Mesenchymal stem cell (in vitro differentiated cells and primary cell): ENCODE results near the gene DLX4.

Source experiments
- DNase-seq: peaks from one replicate; pipeline ENCODE4 v3.0.0-alpha.2; 2013
- H2AFZ ChIP-seq: one replicate; pipeline ENCODE4 v1.6.1; 2013; ENCODE audit warnings: low read depth, mild to moderate bottlenecking, control low read depth, inconsistent platforms, low read length, moderate library complexity
- H2AK5ac ChIP-seq: 2 replicates; pipeline ENCODE4 v1.6.1; 2013; ENCODE audit warnings: low read length, moderate library complexity, mild to moderate bottlenecking, inconsistent platforms; ENCODE audit not compliant: severe bottlenecking
- H2BK120ac ChIP-seq: one replicate; pipeline ENCODE4 v1.6.1; 2013; ENCODE audit warnings: low read depth, mild to moderate bottlenecking, inconsistent platforms, low read length, moderate library complexity
- H2BK12ac ChIP-seq, 2 experiments: one replicate each; pipeline ENCODE4 v1.6.1; 2013; ENCODE audit warnings: inconsistent platforms in 2 of 2, low read length in 2 of 2, mild to moderate bottlenecking in 2 of 2, moderate library complexity in 2 of 2, control low read depth in 1 of 2
- H2BK15ac ChIP-seq: one replicate; pipeline ENCODE4 v1.6.1; 2013; ENCODE audit warnings: mild to moderate bottlenecking, low read depth, inconsistent platforms; ENCODE audit not compliant: poor library complexity, severe bottlenecking
- H2BK5ac ChIP-seq: 2 replicates; pipeline ENCODE4 v1.6.1; 2013; ENCODE audit warnings: low read depth, mild to moderate bottlenecking, low read length, control low read depth, inconsistent platforms; ENCODE audit not compliant: poor library complexity, severe bottlenecking
- H3K14ac ChIP-seq, 2 experiments: one replicate each; pipeline ENCODE4 v1.6.1; 2013; ENCODE audit warnings: inconsistent platforms in 2 of 2, low read length in 2 of 2, control low read depth in 1 of 2, mild to moderate bottlenecking in 1 of 2, moderate library complexity in 1 of 2
- H3K18ac ChIP-seq, 2 experiments: one replicate each; pipeline ENCODE4 v1.6.1; 2013; ENCODE audit warnings: inconsistent platforms in 2 of 2, low read length in 2 of 2, control low read depth in 1 of 2, low read depth in 1 of 2, mild to moderate bottlenecking in 1 of 2
- H3K23ac ChIP-seq, 2 experiments: one replicate each; pipeline ENCODE4 v1.6.1; 2013; ENCODE audit warnings: inconsistent platforms in 2 of 2, low read length in 2 of 2, mild to moderate bottlenecking in 2 of 2, moderate library complexity in 2 of 2, control low read depth in 1 of 2
- H3K27ac ChIP-seq: 2 replicates; pipeline ENCODE4 v1.5.1; 2013; ENCODE audit warnings: mild to moderate bottlenecking, moderate library complexity, low read length, control low read depth, inconsistent platforms; ENCODE audit not compliant: poor library complexity, severe bottlenecking
- H3K27me3 ChIP-seq, 2 experiments: 2 replicates each; pipeline versions ENCODE4 v1.6.1 to v1.7.0; 2013; ENCODE audit warnings: low read length in 2 of 2, mild to moderate bottlenecking in 2 of 2, moderate library complexity in 2 of 2, control low read depth in 1 of 2, inconsistent platforms in 1 of 2; ENCODE audit not compliant: control insufficient read depth in 1 of 2, insufficient read depth in 1 of 2
- H3K36me3 ChIP-seq, 2 experiments: 2 replicates each; pipeline versions ENCODE4 v1.6.1 to v1.7.0; 2013; ENCODE audit warnings: low read length in 2 of 2, control low read depth in 1 of 2, inconsistent platforms in 1 of 2, low read depth in 1 of 2, mild to moderate bottlenecking in 1 of 2; ENCODE audit not compliant: insufficient read depth in 2 of 2, control insufficient read depth in 1 of 2
- H3K4ac ChIP-seq, 2 experiments: one replicate each; pipeline ENCODE4 v1.6.1; 2013; ENCODE audit warnings: inconsistent platforms in 2 of 2, low read length in 2 of 2, mild to moderate bottlenecking in 2 of 2, moderate library complexity in 2 of 2, control low read depth in 1 of 2, low read depth in 1 of 2
- H3K4me1 ChIP-seq: 2 replicates; pipeline ENCODE4 v1.6.1; 2013; ENCODE audit warnings: low read depth, low read length, control low read depth; ENCODE audit not compliant: control insufficient read depth, insufficient read depth
- H3K4me2 ChIP-seq: 2 replicates; pipeline ENCODE4 v1.6.1; 2013; ENCODE audit warnings: low read length, mild to moderate bottlenecking, inconsistent platforms; ENCODE audit not compliant: poor library complexity, severe bottlenecking
- H3K4me3 ChIP-seq, 2 experiments: 2 replicates each; pipeline versions ENCODE4 v1.5.1 to v1.7.0; 2013; ENCODE audit warnings: low read length in 2 of 2, mild to moderate bottlenecking in 2 of 2, control low read depth in 1 of 2, low read depth in 1 of 2; ENCODE audit not compliant: insufficient read depth in 1 of 2
- H3K79me1 ChIP-seq: replicated peaks from 2 replicates; pipeline ENCODE4 v1.6.1; 2013; ENCODE audit warnings: mild to moderate bottlenecking, control low read depth, low read length, inconsistent platforms; ENCODE audit not compliant: poor library complexity, severe bottlenecking
- H3K9ac ChIP-seq: 2 replicates; pipeline ENCODE4 v1.7.0; 2013; ENCODE audit warnings: mild to moderate bottlenecking, low read length, moderate library complexity
- H3K9me3 ChIP-seq: 2 replicates; pipeline ENCODE4 v1.7.0; 2013; ENCODE audit warnings: mild to moderate bottlenecking, low read length; ENCODE audit not compliant: control insufficient read depth
- H4K8ac ChIP-seq: one replicate; pipeline ENCODE4 v1.6.1; 2013; ENCODE audit warnings: inconsistent platforms, mild to moderate bottlenecking, low read length, moderate library complexity
- H4K91ac ChIP-seq: one replicate; pipeline ENCODE4 v1.6.1; 2013; ENCODE audit warnings: mild to moderate bottlenecking, low read length, inconsistent platforms
- WGBS: methylation state at CpG from one replicate; pipeline ENCODE4 v1.1.7; 2013; ENCODE audit warnings: mixed read lengths; 5-methylcytosine and 5-hydroxymethylcytosine counted together

The DLX4 gene

GRCh38 chr17:49946964-49947584 lies 21.9 kb upstream of the DLX4 start:
- Histone ChIP-seq H3K18ac (no peak overlapping the region), H2AK5ac (no peak overlapping the region), H2BK120ac (no peak overlapping the region), H2BK5ac (no peak overlapping the region), H3K27ac (no peak overlapping the region), H4K8ac (no peak overlapping the region), H3K4ac (no peak overlapping the region), H3K9me3 (no peaks in the 10 kb centered on the region), H2BK15ac (no peak overlapping the region), H3K9ac (no peak overlapping the region), H3K4me2 (no peak overlapping the region), H3K36me3 (no peaks in the 10 kb centered on the region), H2BK12ac (no peak overlapping the region), H3K14ac (no peak overlapping the region), H4K91ac (no peak overlapping the region), H3K27me3 (peaks cover 54 to 65% of the 10 kb centered on the region in 2 experiments), H3K4me1 (peaks cover 23% of the 10 kb centered on the region), H3K4me3 (no peak overlapping the region), H3K79me1 (no peaks in the 10 kb centered on the region), H2AFZ (no peak overlapping the region), H3K23ac (no peak overlapping the region)
- no peak for DNase-seq
- 67% methylated on average over 11 of the region's 11 CpGs for WGBS

- Histone ChIP-seq H3K23ac (no peak overlapping the region), H3K18ac (no peak overlapping the region), H3K4me3 (no peak overlapping the region), H2BK12ac (no peak overlapping the region), H2BK5ac (no peak overlapping the region), H4K8ac (no peak overlapping the region), H3K4me2 (no peak overlapping the region), H3K14ac (no peak overlapping the region), H4K91ac (no peak overlapping the region), H3K27me3 (peaks cover 29 to 40% of the 10 kb centered on the region in 2 experiments), H2AFZ (no peak overlapping the region), H2BK15ac (no peak overlapping the region), H3K9ac (no peak overlapping the region), H2BK120ac (no peak overlapping the region), H3K4ac (no peak overlapping the region), H2AK5ac (no peak overlapping the region), H3K36me3 (no peaks in the 10 kb centered on the region), H3K9me3 (no peaks in the 10 kb centered on the region), H3K27ac (no peak overlapping the region), H3K4me1 (peaks cover 29% of the 10 kb centered on the region), H3K79me1 (no peaks in the 10 kb centered on the region)
- WGBS = 53% methylated on average over 2 of the region's 2 CpGs
- DNase-seq = no peak
Observed at GRCh38 chr17:49949634-49950033, 19.4 kb upstream of the DLX4 start.

DNA sequence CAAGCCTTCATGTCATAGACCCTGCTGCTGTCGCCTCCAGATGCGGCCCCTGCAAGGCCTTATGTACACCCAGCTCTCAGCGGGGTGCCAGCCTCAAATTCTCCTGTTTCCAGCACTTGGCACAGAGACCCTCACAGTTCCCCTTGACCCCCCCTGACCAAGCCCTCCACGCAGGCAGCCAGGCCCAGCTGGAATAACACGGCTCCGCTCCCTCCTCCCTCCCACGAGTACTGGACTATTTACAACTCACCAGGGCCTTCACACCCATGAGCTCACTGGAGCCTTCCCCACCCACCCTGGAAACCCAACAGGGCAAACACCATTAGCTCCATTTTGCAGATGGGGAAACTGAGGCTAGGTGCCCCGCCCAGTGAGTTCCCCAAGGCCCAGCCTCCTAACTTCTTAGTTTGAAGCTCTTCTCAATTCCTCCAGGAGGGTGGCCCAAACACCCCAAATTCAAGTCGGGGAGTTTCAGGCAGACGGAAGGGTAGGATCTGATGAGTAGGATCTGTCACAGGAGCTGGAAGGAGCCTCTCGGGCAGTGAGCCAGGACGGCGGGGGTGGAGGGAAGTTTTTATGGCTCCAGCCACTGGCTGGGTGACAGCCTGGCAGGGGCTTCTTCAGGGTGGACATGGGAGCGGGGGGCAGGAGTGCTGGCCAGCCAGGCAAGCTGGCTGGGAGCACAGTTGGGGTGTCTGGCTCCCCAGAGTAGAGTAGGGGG lies 17.5 kb upstream of the DLX4 start:
- H3K14ac ChIP-seq = no peak overlapping the region
- H3K18ac ChIP-seq = no peak overlapping the region
- H3K27ac ChIP-seq = no peak overlapping the region
- H3K4ac ChIP-seq = no peak overlapping the region
- peaks cover 22 to 32% of the 10 kb centered on the region in 2 experiments for H3K27me3 ChIP-seq
- no peak overlapping the region for H2BK15ac ChIP-seq
- H3K4me1 ChIP-seq = peaks cover 28% of the 10 kb centered on the region
- H2BK12ac ChIP-seq = no peak overlapping the region
- H3K36me3 ChIP-seq = no peaks in the 10 kb centered on the region
- no peak overlapping the region for H3K9ac ChIP-seq
- no peak for DNase-seq
- 74% methylated on average over 13 of the region's 14 CpGs for WGBS
- H2AFZ ChIP-seq = no peak overlapping the region
- H3K4me2 ChIP-seq = no peak overlapping the region
- H3K9me3 ChIP-seq = no peaks in the 10 kb centered on the region
- no peak overlapping the region for H2BK5ac ChIP-seq
- H2BK120ac ChIP-seq = no peak overlapping the region
- no peak overlapping the region for H4K91ac ChIP-seq
- H3K79me1 ChIP-seq = no peaks in the 10 kb centered on the region
- H2AK5ac ChIP-seq = no peak overlapping the region
- H3K4me3 ChIP-seq = no peak overlapping the region
- no peak overlapping the region for H3K23ac ChIP-seq
- H4K8ac ChIP-seq = no peak overlapping the region

GRCh38 chr17:49952209-49952911 lies 16.6 kb upstream of the DLX4 start:
- WGBS = 30% methylated on average over 6 of the region's 7 CpGs
- DNase-seq = peak; percentile 59
- Histone ChIP-seq H2BK12ac (no peak overlapping the region), H4K91ac (no peak overlapping the region), H3K23ac (no peak overlapping the region), H3K4ac (no peak overlapping the region), H3K4me2 (no peak overlapping the region), H3K4me3 (no peak overlapping the region), H3K79me1 (no peaks in the 10 kb centered on the region), H2AFZ (no peak overlapping the region), H3K27ac (no peak overlapping the region), H2BK120ac (no peak overlapping the region), H2AK5ac (no peak overlapping the region), H3K9ac (no peak overlapping the region), H3K18ac (no peak overlapping the region), H4K8ac (no peak overlapping the region), H3K14ac (no peak overlapping the region), H3K9me3 (no peaks in the 10 kb centered on the region), H3K27me3 (peaks cover 31 to 36% of the 10 kb centered on the region in 2 experiments), H2BK5ac (no peak overlapping the region), H3K36me3 (no peaks in the 10 kb centered on the region), H3K4me1 (peaks cover 23% of the 10 kb centered on the region), H2BK15ac (no peak overlapping the region)
